GM10248 (cell line): ENCODE measurements around the gene SAFB2.
A peak's percentile ranks its signal among the peaks of the same experiment; 100 is the strongest.

Experiments used
- CTCF ChIA-PET: fragments of 300-600 bp; sonication (Branson Sonifier 250); formaldehyde crosslinking; extraction: SDS; loops from one replicate; lab custom pipeline; 2021; ENCODE audit warnings: antibody characterized with exemption; lab: Yijun Ruan, JAX
- POLR2A ChIA-PET: fragments of 350-650 bp; sonication (Branson Sonifier 250); formaldehyde crosslinking; extraction: SDS; loops from one replicate; lab custom pipeline; 2020; ENCODE audit warnings: antibody characterized with exemption; lab: Yijun Ruan, JAX
- DNase-seq: peaks from one replicate; pipeline ENCODE4 v3.0.0; 2012; ENCODE audit errors: extremely low spot score
- CTCF ChIP-seq: IDR thresholded peaks from 2 replicates; pipeline ENCODE4 v1.5.1; 2012; ENCODE audit warnings: mild to moderate bottlenecking, low read depth; ENCODE audit errors: extremely low read depth, missing control alignments, control extremely low read depth

SAFB2 gene

GRCh38 chr19:5587071-5587455, 35.5 kb downstream of the SAFB2 start:
- no peak for DNase-seq
- TF ChIP-seq CTCF: no peak
- CTCF ChIA-PET: no interaction called here
- POLR2A ChIA-PET: no interaction called here

GRCh38 chr19:5586300-5587070, 36.1 kb downstream of the SAFB2 start:
- no peak for DNase-seq
- CTCF ChIA-PET: no interaction called here
- no peak for TF ChIP-seq CTCF
- POLR2A ChIA-PET: interaction anchor here (0.6 kb wide), 1 partner anchor 36 kb away, joined by 3 read pairs; the partner anchor contains the start of genes SAFB and SAFB2

GRCh38 chr19:5585461-5586299, 36.9 kb downstream of the SAFB2 start:
- POLR2A ChIA-PET: interaction anchor here (0.6 kb wide), 1 partner anchor 37 kb away, joined by 3 read pairs; the partner anchor contains the start of genes SAFB and SAFB2
- TF ChIP-seq CTCF: no peak
- DNase-seq: peak; percentile 78
- CTCF ChIA-PET: no interaction called here

GRCh38 chr19:5580161-5580571, 42.4 kb downstream of the SAFB2 start:
- no peak for DNase-seq
- TF ChIP-seq CTCF: no peak
- ChIA-PET CTCF (interaction anchor here (0.6 to 0.7 kb wide), 2 partner anchors 10 to 18 kb away, joined by 3 read pairs; no protein-coding TSS in a partner anchor), POLR2A (interaction anchor here (0.6 kb wide), 1 partner anchor 375 kb away, joined by 5 read pairs; no protein-coding TSS in a partner anchor)

GRCh38 chr19:5579697-5580096, 42.9 kb downstream of the SAFB2 start:
- ChIA-PET CTCF (interaction anchor here (0.6 to 1.1 kb wide), 4 partner anchors 10 to 525 kb away, joined by 3 to 5 read pairs (median 3); no protein-coding TSS in a partner anchor), POLR2A (interaction anchor here (0.6 kb wide), 1 partner anchor 375 kb away, joined by 5 read pairs; no protein-coding TSS in a partner anchor)
- no peak for TF ChIP-seq CTCF
- DNase-seq: no peak

GRCh38 chr19:5579286-5579685, 43.3 kb downstream of the SAFB2 start:
- no peak for TF ChIP-seq CTCF
- CTCF ChIA-PET: interaction anchor here (0.8 to 1.1 kb wide), 3 partner anchors 16 to 525 kb away, joined by 3 to 5 read pairs (median 3); no protein-coding TSS in a partner anchor
- POLR2A ChIA-PET: no interaction called here
- DNase-seq: no peak
